HEK293 (cell line): Measurements from ENCODE around the gene RBMS1.

Experiments used
- ZBTB1 ChIP-seq: fragments of 450-650 bp; formaldehyde crosslinking; IDR thresholded peaks from 2 replicates; pipeline ENCODE4 v1.5.1; 2016; ENCODE audit warnings: missing biosample characterization, missing genetic modification characterization
- ZNF202 ChIP-seq: fragments of 450-650 bp; formaldehyde crosslinking; IDR thresholded peaks from 2 replicates; pipeline ENCODE4 v1.5.1; 2016; ENCODE audit warnings: missing biosample characterization, missing genetic modification characterization, borderline replicate concordance
- ZNF239 ChIP-seq: fragments of 450-650 bp; formaldehyde crosslinking; IDR thresholded peaks from 2 replicates; pipeline ENCODE4 v1.5.1; 2016; ENCODE audit warnings: missing biosample characterization, missing genetic modification characterization
- ZNF558 ChIP-seq: fragments of 450-650 bp; formaldehyde crosslinking; IDR thresholded peaks from 2 replicates; pipeline ENCODE4 v1.5.1; 2016; ENCODE audit warnings: missing biosample characterization, missing genetic modification characterization
- ZNF600 ChIP-seq: fragments of 450-650 bp; formaldehyde crosslinking; IDR thresholded peaks from 2 replicates; pipeline ENCODE4 v1.5.1; 2016; ENCODE audit warnings: missing biosample characterization, missing genetic modification characterization
- ZNF776 ChIP-seq: fragments of 450-650 bp; formaldehyde crosslinking; IDR thresholded peaks from 2 replicates; pipeline ENCODE4 v1.5.0; 2017; ENCODE audit warnings: missing biosample characterization, missing genetic modification characterization, borderline replicate concordance
- TF ChIP-seq, protein P1 (sequence below): fragments of 450-650 bp; formaldehyde crosslinking; IDR thresholded peaks from 2 replicates; pipeline ENCODE4 v1.5.1; 2016; ENCODE audit warnings: missing biosample characterization, missing genetic modification characterization
- TF ChIP-seq, protein P2 (sequence below): fragments of 450-650 bp; formaldehyde crosslinking; IDR thresholded peaks from 2 replicates; pipeline ENCODE4 v1.5.1; 2016; ENCODE audit warnings: missing biosample characterization, missing genetic modification characterization
- TF ChIP-seq, protein P3 (sequence below): fragments of 450-650 bp; formaldehyde crosslinking; IDR thresholded peaks from 2 replicates; pipeline ENCODE4 v1.5.1; 2016; ENCODE audit warnings: missing biosample characterization, missing genetic modification characterization

DNA sequence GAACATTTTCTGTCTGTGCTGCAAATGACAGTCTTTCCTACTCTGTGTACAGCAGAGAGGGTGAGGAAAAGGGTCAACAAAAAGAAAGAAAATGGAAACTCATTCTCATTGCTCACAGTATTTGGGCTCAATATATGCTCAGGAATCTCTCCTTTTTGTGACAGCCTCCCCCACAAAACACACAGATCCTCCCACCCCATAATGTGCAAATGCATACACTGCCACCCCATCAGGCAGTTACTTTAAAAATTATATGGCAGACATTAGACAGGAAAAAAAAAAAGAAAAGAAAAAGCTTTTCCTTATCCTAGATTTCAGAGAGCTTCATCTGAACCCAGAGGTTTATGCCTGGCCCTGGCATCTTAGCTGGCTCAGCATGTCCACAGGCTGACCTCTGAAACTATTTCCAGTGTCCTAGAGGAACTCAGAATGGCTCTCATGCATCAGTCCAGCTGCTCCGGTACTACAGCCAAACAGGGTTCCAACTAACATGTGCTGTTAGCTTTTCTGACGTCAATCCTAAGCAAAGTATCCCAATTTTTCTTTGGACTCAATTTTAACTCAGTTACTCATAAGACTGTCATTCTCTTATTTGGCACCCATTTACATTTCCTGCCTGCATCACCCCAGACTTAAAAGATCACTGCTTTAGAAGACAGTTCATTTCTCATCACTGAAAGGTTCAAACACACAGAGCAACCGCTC lies 105.9 kb downstream of the RBMS1 start:
- TF ChIP-seq, protein P1, sequence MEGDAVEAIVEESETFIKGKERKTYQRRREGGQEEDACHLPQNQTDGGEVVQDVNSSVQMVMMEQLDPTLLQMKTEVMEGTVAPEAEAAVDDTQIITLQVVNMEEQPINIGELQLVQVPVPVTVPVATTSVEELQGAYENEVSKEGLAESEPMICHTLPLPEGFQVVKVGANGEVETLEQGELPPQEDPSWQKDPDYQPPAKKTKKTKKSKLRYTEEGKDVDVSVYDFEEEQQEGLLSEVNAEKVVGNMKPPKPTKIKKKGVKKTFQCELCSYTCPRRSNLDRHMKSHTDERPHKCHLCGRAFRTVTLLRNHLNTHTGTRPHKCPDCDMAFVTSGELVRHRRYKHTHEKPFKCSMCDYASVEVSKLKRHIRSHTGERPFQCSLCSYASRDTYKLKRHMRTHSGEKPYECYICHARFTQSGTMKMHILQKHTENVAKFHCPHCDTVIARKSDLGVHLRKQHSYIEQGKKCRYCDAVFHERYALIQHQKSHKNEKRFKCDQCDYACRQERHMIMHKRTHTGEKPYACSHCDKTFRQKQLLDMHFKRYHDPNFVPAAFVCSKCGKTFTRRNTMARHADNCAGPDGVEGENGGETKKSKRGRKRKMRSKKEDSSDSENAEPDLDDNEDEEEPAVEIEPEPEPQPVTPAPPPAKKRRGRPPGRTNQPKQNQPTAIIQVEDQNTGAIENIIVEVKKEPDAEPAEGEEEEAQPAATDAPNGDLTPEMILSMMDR, result no peak
- TF ChIP-seq, protein P2, sequence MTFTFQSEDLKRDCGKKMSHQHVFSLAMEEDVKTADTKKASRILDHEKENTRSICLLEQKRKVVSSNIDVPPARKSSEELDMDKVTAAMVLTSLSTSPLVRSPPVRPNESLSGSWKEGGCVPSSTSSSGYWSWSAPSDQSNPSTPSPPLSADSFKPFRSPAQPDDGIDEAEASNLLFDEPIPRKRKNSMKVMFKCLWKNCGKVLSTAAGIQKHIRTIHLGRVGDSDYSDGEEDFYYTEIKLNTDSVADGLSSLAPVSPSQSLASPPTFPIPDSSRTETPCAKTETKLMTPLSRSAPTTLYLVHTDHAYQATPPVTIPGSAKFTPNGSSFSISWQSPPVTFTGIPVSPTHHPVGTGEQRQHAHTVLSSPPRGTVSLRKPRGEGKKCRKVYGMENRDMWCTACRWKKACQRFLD (tag by site-specific recombination), result no peak
- TF ChIP-seq ZBTB1 (no peak), ZNF600 (no peak), ZNF202 (tag by site-specific recombination) (no peak), ZNF239 (tag by site-specific recombination) (no peak), ZNF776 (no peak), ZNF558 (tag by site-specific recombination) (no peak)
- TF ChIP-seq, protein P3, sequence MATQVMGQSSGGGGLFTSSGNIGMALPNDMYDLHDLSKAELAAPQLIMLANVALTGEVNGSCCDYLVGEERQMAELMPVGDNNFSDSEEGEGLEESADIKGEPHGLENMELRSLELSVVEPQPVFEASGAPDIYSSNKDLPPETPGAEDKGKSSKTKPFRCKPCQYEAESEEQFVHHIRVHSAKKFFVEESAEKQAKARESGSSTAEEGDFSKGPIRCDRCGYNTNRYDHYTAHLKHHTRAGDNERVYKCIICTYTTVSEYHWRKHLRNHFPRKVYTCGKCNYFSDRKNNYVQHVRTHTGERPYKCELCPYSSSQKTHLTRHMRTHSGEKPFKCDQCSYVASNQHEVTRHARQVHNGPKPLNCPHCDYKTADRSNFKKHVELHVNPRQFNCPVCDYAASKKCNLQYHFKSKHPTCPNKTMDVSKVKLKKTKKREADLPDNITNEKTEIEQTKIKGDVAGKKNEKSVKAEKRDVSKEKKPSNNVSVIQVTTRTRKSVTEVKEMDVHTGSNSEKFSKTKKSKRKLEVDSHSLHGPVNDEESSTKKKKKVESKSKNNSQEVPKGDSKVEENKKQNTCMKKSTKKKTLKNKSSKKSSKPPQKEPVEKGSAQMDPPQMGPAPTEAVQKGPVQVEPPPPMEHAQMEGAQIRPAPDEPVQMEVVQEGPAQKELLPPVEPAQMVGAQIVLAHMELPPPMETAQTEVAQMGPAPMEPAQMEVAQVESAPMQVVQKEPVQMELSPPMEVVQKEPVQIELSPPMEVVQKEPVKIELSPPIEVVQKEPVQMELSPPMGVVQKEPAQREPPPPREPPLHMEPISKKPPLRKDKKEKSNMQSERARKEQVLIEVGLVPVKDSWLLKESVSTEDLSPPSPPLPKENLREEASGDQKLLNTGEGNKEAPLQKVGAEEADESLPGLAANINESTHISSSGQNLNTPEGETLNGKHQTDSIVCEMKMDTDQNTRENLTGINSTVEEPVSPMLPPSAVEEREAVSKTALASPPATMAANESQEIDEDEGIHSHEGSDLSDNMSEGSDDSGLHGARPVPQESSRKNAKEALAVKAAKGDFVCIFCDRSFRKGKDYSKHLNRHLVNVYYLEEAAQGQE (tag by site-specific recombination), result no peak
